CD4-positive, alpha-beta T cell treated with Interleukin-21 for 1 hour (primary cell): Measurements from ENCODE around the gene SPATA32.
A peak's percentile ranks its signal among the peaks of the same experiment; 100 is the strongest.
"Not testable (repeated sequence)": the region's sequence is repeated elsewhere in the genome, so short reads cannot be mapped to it uniquely, and the experiment has no call there.

Source experiments
- DNase-seq: peaks from one replicate; pipeline ENCODE4 v3.0.0-alpha.2; 2020

SPATA32 gene, protein sequence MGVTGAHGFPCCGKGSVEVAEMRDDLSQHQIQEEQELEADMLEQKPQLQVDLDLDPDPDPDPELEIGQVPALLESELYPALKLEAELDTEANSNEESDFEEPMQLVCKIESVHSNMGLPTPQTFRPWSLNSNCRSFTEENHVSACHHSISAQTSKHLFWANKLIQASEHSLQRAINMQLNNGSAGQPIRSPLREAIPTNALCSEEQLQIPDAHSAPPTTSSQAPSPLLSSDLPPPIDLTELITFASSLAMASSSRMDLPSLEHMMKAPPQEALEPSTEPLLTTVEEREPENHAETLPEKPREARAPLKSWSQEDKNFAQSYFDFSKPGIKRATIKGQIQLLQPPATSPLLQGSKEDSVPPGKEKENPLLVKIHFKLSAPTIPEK

DNA sequence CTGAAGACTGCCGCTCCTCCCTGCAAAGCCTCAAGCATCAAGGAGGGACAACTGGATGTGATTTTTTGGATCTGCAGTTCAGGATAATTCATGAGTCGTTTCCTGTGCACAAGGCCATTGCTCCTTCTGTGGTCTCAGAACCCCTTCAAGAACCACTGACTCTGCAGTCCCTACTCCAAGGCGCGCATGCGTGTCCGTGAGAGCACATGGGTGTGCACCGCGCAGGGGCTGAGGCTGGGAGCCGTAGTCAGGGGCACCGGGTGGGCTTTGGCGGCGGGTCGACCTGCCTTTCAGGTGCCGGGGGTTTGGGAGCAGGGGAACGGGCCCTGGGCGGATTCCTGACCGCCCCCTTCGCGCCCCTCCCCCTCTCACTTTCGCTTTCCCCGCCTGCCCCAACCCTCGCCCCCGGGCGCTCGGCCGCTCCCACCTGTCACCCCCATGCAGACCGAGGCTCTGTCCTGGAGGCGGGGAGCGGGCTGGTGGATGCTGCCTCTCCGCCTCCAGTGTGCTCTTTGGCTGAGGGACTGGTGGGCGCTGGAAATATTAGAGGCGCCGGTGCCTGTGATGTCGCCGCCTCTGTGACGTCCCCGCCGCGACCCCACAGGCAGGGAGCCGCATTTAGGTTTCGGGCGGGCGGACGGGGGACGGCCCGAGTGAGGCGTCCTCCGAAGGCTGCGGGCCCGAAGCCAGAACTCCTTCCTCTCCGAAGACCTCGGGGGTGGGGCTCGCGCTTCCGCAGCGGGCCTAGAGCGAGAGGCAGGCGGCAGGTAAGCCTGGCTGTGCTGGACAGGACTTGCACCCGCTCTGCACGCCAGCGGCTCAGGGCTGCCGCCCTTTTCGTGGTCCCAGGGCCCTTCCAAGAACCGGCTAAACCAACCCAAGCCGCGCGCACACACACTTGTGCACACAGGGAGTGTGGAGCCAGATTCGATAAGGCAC, at the start of gene SPATA32:
Gene SPATA32 (minus strand): TSS at position 518 of the 939 bp plus-strand sequence. CDS start 78 bp downstream, at position 440.
- peak; percentile 62 for DNase-seq

DNA sequence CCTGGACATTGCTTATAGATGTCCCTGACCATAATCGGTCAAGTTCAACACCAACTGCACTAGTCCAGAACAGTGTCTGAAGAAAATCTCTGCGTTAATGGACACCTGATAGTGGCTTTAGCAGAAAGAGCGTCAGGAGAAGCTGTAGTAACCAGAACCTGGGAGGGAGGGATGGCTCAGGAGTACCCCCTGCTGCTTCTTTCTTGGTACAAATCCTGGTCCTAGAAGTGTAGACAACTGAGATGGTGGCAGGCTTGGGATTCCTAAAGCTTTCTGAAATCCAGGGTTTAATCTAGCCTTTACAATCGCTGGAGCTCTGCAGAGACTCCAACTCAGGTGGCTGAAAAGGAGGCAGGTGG, 49.5 kb upstream of the SPATA32 start:
- no peak for DNase-seq

DNA sequence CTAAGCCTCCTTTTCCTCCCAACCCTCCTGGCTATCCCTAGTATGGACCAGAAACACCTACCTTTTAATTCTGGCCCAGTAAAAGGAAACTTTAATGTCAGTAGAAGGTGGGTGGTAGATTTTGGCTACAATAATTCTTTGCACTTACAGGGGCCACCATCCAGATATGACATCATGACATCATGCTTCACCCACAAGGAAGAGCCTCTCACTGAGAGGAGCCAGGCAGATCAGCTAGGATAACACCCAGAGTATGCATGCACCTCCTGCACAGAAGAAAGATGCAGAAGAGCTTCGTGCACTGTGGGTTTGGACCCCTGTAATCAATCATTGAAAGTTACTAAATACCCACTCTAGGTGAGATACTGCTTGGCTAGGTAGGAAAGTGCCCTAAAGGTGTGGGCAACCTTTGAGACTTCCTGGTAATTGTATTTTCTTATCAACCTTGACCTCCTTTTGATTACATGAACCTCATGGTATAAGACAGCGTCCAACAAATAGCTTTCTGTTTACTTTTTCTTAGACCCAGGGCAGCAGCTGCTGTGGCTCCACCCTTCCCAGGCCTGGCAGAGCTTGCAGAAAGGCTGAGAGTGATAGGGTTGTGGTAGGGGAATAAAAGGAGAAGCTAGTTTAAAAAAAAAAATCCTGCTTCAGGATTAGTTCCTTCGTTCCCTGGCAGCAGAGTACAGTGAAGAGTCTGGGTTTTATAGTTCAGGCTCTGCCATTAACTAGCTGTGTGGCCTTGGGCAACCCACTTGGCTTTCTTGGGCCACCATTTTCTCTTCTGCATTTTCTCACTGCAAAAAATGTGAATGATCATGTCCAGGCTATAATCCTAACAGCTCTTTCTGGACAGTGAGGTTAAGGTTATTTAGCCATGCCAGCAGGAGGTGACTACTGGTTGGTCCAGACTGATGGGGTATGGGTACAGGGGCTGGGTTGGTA, 48.8 kb upstream of the SPATA32 start:
- DNase-seq, result no peak

DNA sequence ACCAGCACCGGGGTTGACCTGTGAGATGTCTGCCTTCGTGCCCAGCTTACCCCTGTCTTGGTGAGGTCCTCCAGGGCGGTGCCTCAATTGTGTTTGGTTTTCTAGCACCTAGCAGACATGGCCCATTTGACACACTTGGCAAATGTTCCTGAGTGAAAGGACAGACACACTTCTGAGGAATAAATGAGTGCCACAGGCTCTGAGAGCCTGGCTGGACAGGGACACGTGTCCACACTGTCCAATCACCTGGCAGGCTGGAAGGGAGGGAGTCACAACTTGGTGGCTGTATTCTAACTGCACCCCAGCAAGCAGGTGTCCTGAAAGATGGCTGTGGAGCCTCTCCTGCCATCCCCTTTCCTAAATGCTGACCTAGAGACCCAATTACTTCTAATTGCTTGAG, 47.5 kb upstream of the SPATA32 start:
- no peak for DNase-seq

DNA sequence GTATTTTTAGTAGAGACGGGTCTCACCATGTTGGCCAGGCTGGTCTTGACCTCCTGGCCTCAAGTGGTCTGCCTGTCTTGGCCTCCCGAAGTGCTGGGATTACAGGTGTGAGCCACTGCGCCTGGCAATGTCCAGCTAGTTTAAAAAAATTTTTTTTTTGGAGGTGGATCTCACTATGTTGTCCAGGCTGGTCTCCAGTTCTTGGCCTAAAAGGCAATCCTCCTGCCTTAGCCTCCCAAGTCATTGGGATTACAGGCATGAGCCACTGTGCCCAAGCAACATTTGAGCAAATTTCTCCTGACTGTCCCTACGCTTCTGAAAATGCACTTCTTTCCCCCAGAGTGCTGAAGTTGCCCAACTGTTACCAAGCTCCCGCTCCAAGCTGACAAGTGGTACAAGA, 46.9 kb upstream of the SPATA32 start:
- DNase-seq, result no peak

DNA sequence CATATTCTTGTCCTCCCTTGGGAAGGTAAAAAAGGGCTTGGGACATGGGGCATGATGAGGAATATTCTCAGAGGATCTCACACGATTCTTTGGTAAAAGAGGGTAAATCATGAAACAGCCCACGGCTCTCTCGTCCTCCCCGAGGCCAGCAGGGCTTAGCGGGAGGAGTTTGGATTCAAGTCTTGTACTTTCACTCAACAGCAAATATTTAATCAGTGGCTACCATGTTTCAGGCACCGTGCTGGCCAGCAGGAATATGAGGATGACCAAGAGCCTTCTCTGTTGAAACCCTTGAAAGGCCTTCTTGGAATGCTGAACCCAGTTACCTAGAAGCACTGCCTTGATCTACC, 46.1 kb upstream of the SPATA32 start:
- DNase-seq, result no peak

DNA sequence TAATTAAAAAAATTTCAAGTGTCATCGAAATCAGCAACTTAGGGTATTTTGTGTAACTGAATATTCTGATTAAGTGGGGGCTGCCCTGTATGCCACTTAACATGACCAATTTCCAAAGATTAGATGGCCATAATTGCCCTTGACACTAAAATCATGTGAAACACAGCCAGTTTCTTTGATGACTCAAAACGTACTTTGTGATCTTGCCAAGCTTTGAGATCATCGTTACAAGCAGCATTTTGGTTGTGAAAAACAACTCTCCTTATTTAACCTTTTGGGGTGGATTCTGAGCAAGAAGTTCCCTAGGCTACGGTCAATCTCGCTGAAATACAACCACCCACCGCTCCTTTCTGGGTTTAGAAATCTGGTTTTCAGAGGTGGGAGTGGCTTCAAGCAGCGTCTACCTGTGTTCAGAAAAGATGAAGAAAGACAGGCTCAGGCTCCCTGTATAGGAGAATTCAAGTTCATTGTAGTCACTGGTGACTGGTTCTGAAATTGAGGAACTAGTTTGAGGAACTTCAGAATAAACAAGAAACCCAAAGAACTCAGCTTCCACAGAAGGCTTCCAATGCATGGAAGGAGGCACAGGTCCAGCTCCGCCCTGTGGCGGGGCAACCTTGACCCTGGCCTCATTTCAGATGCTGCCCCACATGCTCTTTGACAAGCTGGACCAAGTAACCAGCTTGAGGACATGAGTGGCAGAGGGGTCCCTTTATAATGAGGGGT, 45.6 kb upstream of the SPATA32 start:
- DNase-seq, result peak; percentile 40

DNA sequence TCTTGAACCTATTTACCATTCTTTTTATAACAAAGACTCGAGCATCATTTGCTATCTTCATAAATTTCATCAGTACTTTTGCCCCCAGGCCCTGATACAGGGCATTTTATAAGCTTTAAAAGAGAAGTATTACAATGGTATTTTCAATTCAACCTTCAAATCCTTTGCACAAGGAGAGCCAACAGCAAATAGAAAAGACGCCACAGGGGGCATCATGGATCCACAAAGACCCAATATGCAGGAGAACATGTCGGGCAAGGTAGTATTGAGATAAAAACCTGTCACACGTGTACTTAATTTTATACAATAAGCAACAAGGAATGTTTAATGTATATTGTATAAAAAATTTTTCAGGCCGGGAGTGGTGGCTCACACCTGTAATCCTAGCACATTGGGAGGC, 44.7 kb upstream of the SPATA32 start:
- DNase-seq, result no peak

DNA sequence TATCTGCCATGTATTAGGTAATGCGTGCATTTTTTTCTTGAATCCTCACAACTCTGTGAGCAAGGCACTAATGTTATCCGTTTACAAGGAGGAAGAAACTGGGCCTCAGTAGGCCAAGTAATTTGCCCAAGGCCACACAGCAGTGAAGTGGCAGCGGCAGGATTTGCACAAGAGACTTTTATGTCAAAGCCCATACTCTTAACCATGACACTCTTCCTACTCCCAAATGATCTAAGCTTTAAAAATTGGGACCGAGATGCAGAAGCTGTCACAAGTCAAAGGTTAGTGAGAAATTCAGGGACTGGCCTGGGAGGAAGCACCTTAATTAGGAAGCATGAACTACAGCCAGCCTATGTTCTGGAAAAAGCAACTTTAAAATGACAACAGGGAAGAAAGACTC, 44.2 kb upstream of the SPATA32 start:
- no peak for DNase-seq

DNA sequence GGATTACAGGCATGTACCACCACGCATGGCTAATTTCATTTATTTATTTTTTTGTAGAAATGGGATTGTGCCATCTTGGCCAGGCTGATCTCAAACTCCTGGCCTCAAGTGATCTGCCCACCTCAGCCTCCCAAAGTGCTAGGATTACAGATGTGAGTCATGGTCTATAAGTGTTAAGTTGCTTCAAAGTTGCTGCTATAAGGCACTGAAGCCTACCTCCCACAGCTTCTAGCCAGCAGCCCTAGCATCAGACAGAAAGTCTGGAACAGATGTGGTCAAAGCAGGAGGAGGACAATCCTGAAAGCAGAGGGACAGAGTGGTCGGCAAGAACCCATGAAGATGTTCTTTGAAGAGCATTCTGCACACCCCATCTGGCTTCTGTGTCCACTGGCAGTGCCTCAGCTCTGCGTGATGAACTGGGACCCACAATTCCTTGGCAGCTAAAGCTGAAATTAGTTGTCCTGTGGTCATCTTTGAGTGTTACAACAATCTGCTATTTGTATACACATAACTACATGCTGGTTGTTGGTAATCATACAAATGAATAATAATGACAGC, 43.7 kb upstream of the SPATA32 start:
- no peak for DNase-seq

DNA sequence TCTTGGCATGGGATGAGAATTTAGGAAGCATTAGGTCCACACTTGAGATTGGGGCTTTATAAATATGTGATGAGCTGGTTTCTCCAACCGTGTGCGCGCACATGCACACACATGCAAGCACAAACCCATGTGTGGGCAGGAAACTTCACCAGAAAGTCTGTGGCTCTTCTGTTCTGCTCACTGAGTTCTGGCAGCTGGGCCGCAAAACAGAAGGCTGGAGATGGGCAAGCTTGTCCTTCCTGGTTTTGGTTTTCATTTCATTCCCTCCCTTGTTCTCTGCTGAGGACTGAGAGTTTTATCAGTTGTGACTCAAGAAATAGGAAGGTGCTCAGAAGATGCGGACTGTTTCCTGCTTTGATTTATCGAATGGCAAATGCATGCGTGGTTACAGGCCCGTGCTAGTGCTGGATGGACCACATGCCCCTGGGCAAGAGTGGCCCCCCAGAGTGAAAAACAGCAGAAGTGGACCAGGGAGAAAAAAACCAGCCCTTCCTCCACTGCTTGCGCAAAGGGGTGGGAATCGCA, 40.8 kb upstream of the SPATA32 start:
- DNase-seq, result peak; percentile 22

DNA sequence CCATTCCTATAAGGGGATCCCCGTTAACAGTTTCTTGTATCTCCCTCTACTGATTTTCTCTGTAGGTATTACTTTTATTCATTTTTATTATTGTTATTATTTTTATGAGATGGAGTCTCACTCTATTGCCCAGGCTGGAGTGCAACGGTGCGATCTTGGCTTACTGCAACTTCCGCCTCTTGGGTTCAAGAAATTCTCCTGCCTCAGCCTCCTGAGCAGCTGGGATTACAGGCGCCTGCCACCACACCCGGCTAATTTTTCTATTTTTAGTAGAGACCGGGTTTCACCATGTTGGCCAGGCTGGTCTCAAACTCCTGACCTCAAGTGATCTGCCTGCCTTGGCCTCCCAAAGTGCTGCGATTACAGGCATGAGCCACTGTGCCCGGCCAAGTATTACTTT, 40.3 kb upstream of the SPATA32 start:
- not testable (repeated sequence) for DNase-seq

DNA sequence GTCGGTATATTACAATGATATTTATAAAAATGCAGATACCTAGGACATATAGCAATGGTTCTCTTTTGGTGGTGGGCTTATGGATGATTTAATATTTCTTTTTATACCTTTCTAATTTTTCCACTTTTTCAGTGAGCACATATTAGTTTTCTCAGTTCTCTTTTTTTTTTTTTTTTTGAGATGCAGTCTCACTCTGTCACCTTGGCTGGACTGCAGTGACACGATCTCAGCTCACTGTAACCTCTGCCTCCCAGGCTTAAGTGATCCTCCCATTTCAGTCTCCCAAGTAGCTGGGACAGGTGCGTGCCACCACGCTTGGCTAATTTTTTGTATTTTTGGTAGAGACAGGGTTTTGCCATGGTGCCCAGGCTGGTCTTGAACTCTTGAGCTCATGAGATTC, 39.8 kb upstream of the SPATA32 start:
- no peak for DNase-seq

DNA sequence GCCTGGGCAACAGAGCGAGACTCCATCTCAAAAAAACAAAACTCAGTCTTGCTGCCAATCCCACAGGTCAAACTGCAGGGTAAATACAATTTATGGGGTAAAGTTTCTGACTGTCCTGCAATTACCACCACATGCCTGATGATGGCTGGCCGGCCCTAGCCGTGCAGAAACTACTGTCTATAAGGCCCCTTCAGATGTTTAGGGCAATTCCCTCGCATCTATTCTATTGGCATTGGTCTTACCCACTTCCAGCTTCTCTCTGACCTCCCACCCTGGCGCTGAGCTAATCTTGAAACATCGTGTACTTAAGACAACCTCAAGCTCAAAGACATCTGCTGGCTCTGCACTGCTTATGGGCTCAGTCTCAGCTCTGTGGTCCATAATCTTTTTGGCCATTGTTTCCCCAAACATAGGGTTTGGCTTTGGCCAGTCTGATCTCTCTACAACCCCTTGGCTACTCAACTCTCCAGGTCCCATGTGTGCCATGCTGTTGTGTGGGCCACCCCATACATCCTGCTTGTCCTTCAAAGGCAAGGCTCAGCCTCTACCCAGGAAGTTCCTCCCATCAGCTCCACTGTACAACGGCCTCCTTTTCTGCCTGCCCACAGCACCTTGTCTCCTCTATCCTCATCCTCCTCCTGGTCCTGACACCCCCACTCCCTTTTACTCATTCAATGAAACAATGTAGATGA, 38.3 kb upstream of the SPATA32 start:
- no peak for DNase-seq

DNA sequence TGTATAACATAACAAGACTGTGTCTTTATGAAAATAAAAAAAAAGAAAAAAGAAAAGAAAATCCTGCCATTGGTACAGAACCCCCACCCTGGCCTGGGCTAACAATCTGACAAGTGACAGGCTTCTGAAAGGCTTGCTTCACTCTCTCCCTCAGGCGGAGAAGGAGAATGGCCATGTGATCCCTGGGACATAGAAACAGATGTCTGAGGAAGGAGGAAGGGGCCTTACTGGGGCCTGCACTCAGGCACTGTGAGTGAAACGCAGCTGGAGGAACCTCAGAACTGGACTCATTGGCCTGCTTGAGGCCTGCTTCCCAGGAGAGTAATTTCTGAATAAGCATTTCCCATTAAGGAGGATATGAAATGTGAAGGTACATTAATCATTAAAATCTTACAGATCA, 37.5 kb upstream of the SPATA32 start:
- DNase-seq, result no peak

DNA sequence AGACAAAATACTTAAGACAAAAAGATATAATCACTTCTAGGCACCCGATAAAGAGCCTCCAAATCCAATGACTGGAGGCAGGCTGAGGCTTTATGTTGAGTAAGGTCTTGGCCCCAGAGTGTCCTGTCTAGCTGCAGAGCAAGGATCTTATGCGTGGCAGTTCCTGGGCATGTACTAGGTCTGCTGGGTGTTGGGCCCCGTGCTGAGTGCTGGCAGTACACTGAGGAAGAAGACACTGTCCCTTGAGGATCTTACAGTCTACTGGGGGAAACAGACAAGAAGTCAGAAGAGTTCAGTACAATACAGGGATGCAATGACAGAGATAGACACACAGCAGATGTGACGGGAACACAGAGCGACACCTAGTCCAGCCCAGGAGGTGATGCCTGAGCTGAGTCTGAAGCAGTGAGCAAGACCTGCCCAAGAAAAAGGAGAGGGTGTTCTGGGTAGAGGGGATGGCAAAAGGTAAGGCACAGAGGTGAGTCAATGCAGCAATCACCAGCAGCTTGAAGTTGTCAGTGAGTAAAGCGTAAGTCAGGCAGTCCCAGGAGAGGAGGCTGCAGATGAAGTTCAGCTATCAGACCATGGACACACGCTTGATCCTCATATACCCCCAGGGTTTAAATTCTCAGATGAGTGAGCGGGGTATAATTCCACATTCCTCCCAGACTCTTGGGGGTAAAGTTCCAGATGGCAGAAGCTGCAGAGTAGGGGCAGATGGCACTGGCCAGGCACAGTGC, 36.8 kb upstream of the SPATA32 start:
- DNase-seq, result no peak

DNA sequence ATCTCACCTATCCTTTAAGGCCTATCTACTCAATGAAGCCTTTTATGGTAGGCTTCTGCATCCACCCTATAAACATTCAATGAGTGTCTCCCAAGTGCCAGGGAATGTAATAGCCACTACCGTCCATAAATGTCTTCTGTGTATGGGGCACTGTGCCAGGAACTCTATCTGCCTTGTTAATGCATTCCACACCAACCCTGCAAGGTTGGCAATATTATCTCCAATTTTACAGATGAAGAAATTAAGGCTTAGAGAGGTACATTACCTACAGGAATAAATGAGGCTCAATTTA, 34.9 kb upstream of the SPATA32 start:
- no peak for DNase-seq

DNA sequence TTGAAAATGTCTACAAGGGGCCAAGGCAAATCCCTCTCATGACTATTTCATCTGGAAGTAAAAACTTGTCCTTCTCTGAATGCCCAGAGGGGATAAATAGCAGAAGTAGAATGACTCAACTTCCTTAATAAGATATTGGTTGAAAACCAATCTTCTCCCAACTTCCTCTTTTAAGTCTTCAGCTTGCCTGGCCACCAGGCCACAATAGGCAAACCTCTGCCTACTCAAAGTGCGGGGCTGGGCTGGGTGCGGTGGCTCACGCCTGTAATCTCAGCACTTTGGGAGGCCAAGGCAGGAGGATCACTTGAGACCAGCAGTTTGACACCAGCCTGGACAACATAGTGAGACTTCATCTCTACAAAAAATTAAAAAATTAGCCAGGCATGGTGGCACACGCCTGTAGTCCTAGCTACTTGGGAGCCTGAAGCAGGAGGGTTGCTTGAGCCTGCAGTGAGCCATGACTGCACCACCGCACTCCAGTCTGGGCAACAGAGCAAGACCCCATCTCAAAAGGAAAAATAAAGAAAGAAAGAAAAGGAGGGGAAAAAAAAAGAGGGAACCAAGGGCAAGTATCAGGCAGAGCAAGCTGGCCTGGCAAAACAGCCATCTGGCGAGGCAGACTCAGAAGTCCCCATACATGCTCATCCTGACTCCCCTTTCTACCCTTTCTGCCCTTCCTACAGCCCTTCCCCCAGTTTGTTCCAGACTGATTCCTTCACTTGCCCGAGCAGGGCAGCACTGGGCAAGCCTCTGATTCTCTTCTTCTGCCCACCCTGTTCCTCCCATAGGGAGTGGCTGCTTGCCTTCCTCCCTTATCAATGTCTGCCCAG, 34.3 kb upstream of the SPATA32 start:
- peak; percentile 17 for DNase-seq

DNA sequence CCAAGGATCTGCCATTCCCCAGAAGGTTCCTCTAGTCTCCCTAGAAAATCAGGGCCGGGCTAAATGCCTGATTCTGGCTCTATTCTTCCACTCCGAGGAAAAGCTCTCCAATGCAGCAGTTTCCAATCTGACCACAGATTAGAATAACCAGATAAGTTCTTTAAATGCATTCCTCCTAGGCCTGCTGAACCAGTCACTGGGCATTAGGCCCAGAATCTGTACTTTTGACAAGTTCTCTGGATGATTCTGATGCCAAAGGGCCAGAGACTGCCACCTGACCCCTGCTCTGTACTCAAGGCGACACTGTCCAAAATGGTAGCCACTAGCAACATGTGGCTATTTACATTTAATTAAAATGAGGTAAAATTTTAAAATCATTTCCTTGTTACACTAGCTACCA, 32.6 kb upstream of the SPATA32 start:
- no peak for DNase-seq
